ENCODE measurements around the gene TSPAN5. TPM values are rescaled to one million over a fixed set of nuclear protein-coding genes. Genes with fewer than 3 reads are reported as not detected.

TSPAN5 gene
- total RNA-seq, 2 donors from 2014 or later = 22.1 to 24.9 TPM

DNA sequence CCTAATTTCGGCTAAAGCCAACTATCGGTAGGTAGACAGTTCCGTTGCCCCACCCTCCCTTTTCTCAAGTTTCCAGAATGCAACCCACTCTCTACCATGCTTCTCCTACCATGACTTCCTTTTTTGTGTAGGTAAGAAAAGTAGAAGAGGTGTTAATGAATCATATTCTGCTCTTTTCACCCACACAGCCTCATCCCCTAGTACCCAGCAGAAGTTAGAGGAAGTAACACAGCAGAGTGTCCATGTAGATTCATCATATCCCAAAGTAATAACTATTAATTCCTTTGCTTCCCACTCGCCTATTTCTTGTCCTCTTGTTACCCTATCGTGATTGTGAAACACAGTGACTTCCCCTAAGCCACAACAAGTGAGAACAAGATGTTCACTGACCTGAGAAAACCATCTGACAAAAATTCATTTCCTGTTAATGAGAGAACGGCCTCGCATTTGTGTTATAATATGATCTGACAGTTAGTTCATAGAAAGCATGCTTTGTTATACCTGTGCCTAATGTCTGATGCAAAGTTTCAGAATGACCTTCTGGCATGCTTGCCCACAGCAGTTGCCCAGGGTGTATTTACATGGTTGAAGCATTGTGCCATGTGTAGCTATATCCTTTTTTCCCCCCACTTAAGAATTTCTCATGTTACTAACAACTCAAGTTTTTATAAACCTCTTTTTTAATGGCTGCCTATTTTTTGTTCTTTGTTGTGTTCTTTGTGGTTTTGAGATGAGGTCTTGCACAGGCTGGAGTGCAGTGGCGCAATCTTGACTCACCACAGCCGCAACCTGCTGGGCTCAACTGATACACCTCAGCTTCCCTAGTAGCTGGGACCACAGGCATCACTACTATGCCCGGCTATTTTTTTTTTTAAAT is 211.7 kb downstream of the TSPAN5 start:
- peak overlapping the region; percentile 78 for H3K4me3 Mint-ChIP-seq
- H3K9me3 Mint-ChIP-seq = no peaks in the 10 kb centered on the region
- peak; percentile 88 to 95 for ATAC-seq
- peak; percentile 75 for DNase-seq (ENCODE audit: low spot score)
- H3K4me1 Mint-ChIP-seq (ENCODE audit: low read depth in 2 of 2) = peaks cover 35 to 38% of the 10 kb centered on the region in 2 donors
- H3K27me3 Mint-ChIP-seq = no peaks in the 10 kb centered on the region
- H3K27ac Mint-ChIP-seq = peak overlapping the region; percentile 74 to 82
- H3K36me3 Mint-ChIP-seq = peaks cover 10% of the 10 kb centered on the region

DNA sequence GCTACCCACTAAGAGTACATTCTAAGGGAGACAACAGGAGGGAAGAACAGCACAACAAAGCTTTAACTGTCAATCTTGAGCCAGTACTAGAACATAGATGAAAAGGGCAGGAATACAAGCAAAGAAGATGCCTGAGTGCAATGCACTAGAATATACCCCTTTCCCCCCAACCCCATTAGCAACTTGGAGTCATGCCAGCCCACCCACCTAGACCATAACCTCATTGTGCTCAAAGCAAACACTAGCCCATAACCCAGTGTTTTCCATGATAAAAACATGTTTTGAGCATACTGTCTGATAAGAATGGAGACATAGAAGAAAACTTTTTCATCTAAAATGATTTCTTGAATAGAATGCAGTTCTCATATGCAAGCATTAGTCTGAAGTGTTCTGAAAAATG is 214.0 kb downstream of the TSPAN5 start:
- DNase-seq (ENCODE audit: low spot score) = no peak
- Mint-ChIP-seq H3K27me3 (no peaks in the 10 kb centered on the region), H3K9me3 (no peaks in the 10 kb centered on the region), H3K27ac (no peak overlapping the region), H3K4me1 (ENCODE audit: low read depth in 2 of 2) (peaks cover 30 to 32% of the 10 kb centered on the region in 2 donors), H3K36me3 (peaks cover 11% of the 10 kb centered on the region), H3K4me3 (no peak overlapping the region)
- ATAC-seq = no peak

DNA sequence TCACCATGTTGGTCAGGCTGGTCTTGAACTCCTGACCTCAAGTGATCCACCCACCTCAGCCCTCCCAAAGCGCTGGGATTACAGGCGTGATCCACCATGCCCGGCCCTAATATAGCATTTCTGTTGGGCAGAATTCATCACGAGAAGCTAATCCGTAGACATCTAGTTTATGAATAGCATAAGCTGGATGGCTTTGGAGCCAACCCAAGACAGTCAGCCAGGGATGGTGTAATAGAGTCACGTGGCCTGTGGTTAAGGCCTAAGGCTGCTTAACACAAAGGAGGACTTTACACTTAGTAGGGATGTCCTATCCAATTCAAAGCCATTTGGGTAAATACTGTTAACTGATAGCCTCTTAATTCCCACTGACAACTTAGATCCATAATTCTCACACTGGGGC is 223.6 kb downstream of the TSPAN5 start:
- H3K27me3 Mint-ChIP-seq = no peaks in the 10 kb centered on the region
- H3K27ac Mint-ChIP-seq = no peak overlapping the region
- H3K4me1 Mint-ChIP-seq (ENCODE audit: low read depth in 2 of 2) = peaks cover 6 to 7% of the 10 kb centered on the region in 2 donors
- H3K9me3 Mint-ChIP-seq = no peaks in the 10 kb centered on the region
- ATAC-seq = no peak
- DNase-seq (ENCODE audit: low spot score) = no peak
- no peak overlapping the region for H3K4me3 Mint-ChIP-seq
- H3K36me3 Mint-ChIP-seq = peaks cover 10% of the 10 kb centered on the region

DNA sequence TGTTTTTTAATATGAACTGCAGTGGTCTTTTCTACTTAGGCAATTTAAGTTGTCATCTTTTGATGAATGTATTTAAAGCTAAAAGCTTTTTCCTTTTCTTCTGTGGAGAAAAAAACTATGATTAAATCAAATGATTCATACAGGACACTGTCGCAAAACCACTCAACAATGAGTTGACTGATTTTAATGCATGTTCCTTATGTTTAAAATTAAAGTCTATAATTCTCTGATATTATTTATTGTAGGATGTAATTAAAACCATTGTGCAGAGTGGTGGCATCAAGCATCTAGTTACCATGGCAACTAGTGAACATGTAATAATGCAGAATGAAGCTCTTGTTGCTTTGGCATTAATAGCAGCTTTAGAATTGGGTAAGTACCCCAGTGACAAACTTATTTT is 224.7 kb downstream of the TSPAN5 start:
- Mint-ChIP-seq H3K9me3 (no peaks in the 10 kb centered on the region), H3K4me3 (no peak overlapping the region), H3K36me3 (peaks cover 4% of the 10 kb centered on the region), H3K27ac (no peak overlapping the region), H3K4me1 (ENCODE audit: low read depth in 2 of 2) (peaks cover 0 to 4% of the 10 kb centered on the region in 2 donors), H3K27me3 (no peaks in the 10 kb centered on the region)
- ATAC-seq (no peak), DNase-seq (ENCODE audit: low spot score) (no peak)

DNA sequence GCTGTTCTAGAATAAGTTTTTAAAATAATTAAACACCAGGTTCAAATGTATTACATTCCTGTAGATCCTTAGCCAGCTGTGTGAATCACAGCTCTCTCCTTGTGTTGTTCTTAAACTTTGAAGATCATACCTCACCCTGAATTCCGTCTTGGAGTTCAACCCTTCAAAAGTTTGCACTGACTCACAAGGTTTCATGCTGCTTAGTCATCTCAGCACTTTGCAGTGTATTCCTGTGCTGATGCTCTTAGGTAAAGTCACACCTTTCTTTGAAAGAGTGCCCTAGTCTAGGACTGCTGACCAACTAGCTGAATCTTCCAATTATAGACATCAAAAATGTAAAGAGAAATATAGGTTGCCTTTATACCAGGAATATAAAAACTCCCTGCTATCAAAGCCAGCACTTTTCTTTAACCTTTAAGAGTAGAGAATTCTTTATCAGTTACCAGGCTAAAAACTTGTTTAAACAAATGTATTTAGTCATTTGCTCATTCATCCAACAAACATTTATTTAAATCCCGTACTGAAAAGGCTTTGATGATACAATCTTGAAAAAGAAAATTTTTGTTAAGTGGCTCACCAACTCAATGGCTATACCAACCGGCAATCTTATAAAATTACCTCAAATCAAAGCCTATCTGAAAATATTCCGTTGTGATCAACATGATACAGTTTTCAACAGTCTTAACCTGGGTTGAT is 227.6 kb downstream of the TSPAN5 start:
- Mint-ChIP-seq H3K4me3 (no peak overlapping the region), H3K4me1 (ENCODE audit: low read depth in 2 of 2) (peaks cover 0 to 2% of the 10 kb centered on the region in 2 donors), H3K27ac (no peak overlapping the region), H3K27me3 (no peaks in the 10 kb centered on the region), H3K36me3 (peaks cover 5% of the 10 kb centered on the region), H3K9me3 (peaks cover 3% of the 10 kb centered on the region)
- DNase-seq (ENCODE audit: low spot score) (no peak), ATAC-seq (no peak)

DNA sequence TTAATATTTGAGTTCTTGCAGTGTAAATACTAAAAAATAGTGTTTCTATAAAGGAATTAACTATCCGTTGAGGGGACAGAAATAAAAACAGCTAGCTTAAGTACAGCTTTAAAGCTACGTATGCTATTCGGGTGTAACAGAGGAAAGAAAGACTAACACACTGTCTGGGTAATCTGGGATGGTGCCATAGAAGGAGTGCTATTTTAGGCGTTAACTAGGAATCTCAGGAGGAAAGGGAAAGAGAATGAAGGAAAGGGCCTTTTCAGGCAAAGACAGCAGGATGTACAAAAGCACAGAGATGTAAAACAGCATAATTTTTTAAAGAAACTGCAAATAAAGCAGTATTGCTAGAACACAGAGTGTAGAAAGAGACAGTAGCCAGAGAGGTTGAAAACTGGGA is 235.4 kb downstream of the TSPAN5 start:
- peaks cover 0 to 5% of the 10 kb centered on the region in 2 donors for H3K4me1 Mint-ChIP-seq (ENCODE audit: low read depth in 2 of 2)
- H3K36me3 Mint-ChIP-seq = peaks cover 38% of the 10 kb centered on the region
- peaks cover 3% of the 10 kb centered on the region for H3K9me3 Mint-ChIP-seq
- no peaks in the 10 kb centered on the region for H3K27me3 Mint-ChIP-seq
- no peak for ATAC-seq
- DNase-seq (ENCODE audit: low spot score) = no peak
- H3K4me3 Mint-ChIP-seq = no peak overlapping the region
- H3K27ac Mint-ChIP-seq = no peak overlapping the region

DNA sequence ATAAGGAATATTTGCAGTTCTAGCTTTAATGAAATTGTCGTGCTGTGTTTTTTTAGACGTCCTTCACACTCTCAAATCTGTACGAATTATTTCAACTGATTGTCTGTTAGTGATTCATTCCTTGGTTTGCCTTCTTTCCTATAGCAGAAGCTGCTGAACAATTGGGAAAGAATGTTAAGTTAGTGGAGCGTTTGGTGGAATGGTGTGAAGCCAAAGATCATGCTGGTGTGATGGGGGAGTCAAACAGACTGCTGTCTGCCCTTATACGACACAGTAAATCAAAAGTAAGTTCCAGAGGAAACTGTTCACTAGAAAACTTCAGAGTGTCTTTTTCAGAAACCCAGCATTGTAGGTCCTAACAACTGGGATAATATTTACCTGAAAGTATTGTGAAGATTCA is 237.3 kb downstream of the TSPAN5 start:
- no peak for DNase-seq (ENCODE audit: low spot score)
- Mint-ChIP-seq H3K27ac (no peak overlapping the region), H3K9me3 (no peaks in the 10 kb centered on the region), H3K4me3 (no peak overlapping the region), H3K36me3 (peaks cover 36% of the 10 kb centered on the region), H3K4me1 (ENCODE audit: low read depth in 2 of 2) (peaks cover 0 to 5% of the 10 kb centered on the region in 2 donors), H3K27me3 (no peaks in the 10 kb centered on the region)
- ATAC-seq = no peak
